NCI-H1694 (cell line): ENCODE results near the gene TMEM51.

ENCODE experiments used
- DNase-seq: peaks from one replicate; lab custom pipeline; 2025; lab: John Stamatoyannopoulos, UW

TMEM51 gene

GRCh38 chr1:15246960-15247614 lies 93.5 kb downstream of the TMEM51 start, which contains the start of gene FHAD1:
FHAD1 (plus strand) TSS chr1:15247223; CDS start chr1:15251785, 4,562 bp downstream.
- peak; percentile 5 for DNase-seq

GRCh38 chr1:15248216-15248615 lies 94.7 kb downstream of the TMEM51 start:
- no peak for DNase-seq

- no peak for DNase-seq
Measured at GRCh38 chr1:15249081-15249480, 95.5 kb downstream of the TMEM51 start.

GRCh38 chr1:15251857-15252835 lies 98.6 kb downstream of the TMEM51 start:
- DNase-seq = no peak

GRCh38 chr1:15254559-15254958 lies 101.0 kb downstream of the TMEM51 start:
- DNase-seq = no peak

GRCh38 chr1:15255582-15256149 lies 102.1 kb downstream of the TMEM51 start:
- DNase-seq = no peak

- no peak for DNase-seq
Measured at GRCh38 chr1:15256584-15256983, 103.0 kb downstream of the TMEM51 start.

GRCh38 chr1:15257309-15257708 lies 103.8 kb downstream of the TMEM51 start:
- no peak for DNase-seq

- no peak for DNase-seq
Measured at GRCh38 chr1:15258833-15259621, 105.5 kb downstream of the TMEM51 start.

- no peak for DNase-seq
Measured at GRCh38 chr1:15259622-15260007, 106.1 kb downstream of the TMEM51 start.

GRCh38 chr1:15260418-15261154 lies 107.0 kb downstream of the TMEM51 start:
- DNase-seq = no peak

- no peak for DNase-seq
Measured at GRCh38 chr1:15261155-15262002, 107.8 kb downstream of the TMEM51 start.

GRCh38 chr1:15262003-15262377 lies 108.4 kb downstream of the TMEM51 start:
- no peak for DNase-seq

- no peak for DNase-seq
Measured at GRCh38 chr1:15262706-15263105, 109.2 kb downstream of the TMEM51 start.

- no peak for DNase-seq
Measured at GRCh38 chr1:15264769-15265168, 111.2 kb downstream of the TMEM51 start.
